ENCODE data around the gene PROM1. TPM values are rescaled to one million over a fixed set of nuclear protein-coding genes. Genes with fewer than 3 reads are reported as not detected.

Gene PROM1
- total and polyA plus RNA-seq, 7 donors, result 0.16 to 1.5 (median 0.84) TPM

GRCh38 chr4:15930314-15930713 is 153.5 kb downstream of the PROM1 start:
- 30 to 51% (median 35%) methylated on average over 7 of the region's 7 CpGs for WGBS, 3 donors
- Histone ChIP-seq H3K9me3 (no peaks in the 10 kb centered on the region), H3K27me3 (ENCODE audit: insufficient read depth in 3 of 3, low read length in 2 of 3) (peaks cover 0 to 2% (median 0%) of the 10 kb centered on the region in 3 donors), H3K4me3 (no peak overlapping the region), H3K4me1 (no peaks in the 10 kb centered on the region), H3K36me3 (ENCODE audit: insufficient read depth in 1 of 2, low read depth in 1 of 2) (no peaks in the 10 kb centered on the region), H3K27ac (no peak overlapping the region)
- ATAC-seq (peak in 1 of 4 donors; percentile 40), DNase-seq (peak in 1 of 2 donors; percentile 27)
- intact Hi-C loops (cut with DNase I), result no loop called here
- TF ChIP-seq CTCF (IDR thresholded peaks at IDR 0.05), result no peak

- 23 to 26% (median 23%) methylated on average over 3 of the region's 3 CpGs for WGBS, 3 donors
- no peak for TF ChIP-seq CTCF (IDR thresholded peaks at IDR 0.05)
- no peak for ATAC-seq
- DNase-seq, result no peak
- no peaks in the 10 kb centered on the region for H3K36me3 ChIP-seq (ENCODE audit: insufficient read depth in 1 of 2, low read depth in 1 of 2)
- no peaks in the 10 kb centered on the region for H3K9me3 ChIP-seq
- H3K27ac ChIP-seq, result no peak overlapping the region
- no peaks in the 10 kb centered on the region for H3K4me1 ChIP-seq
- H3K4me3 ChIP-seq, result no peak overlapping the region
- peaks cover 0 to 2% (median 0%) of the 10 kb centered on the region in 3 donors for H3K27me3 ChIP-seq (ENCODE audit: insufficient read depth in 3 of 3, low read length in 2 of 3)
- intact Hi-C loops (cut with DNase I), result no loop called here
Observed at GRCh38 chr4:15929540-15929939, 154.3 kb downstream of the PROM1 start.

- no peak for TF ChIP-seq CTCF (IDR thresholded peaks at IDR 0.05)
- peaks cover 0 to 2% (median 0%) of the 10 kb centered on the region in 3 donors for H3K27me3 ChIP-seq (ENCODE audit: insufficient read depth in 3 of 3, low read length in 2 of 3)
- H3K9me3 ChIP-seq, result no peaks in the 10 kb centered on the region
- WGBS, 3 donors, result 48 to 53% (median 53%) methylated on average over 5 of the region's 5 CpGs
- H3K4me3 ChIP-seq, result no peak overlapping the region
- DNase-seq, result no peak
- intact Hi-C loops (cut with DNase I), result no loop called here
- no peak overlapping the region for H3K27ac ChIP-seq
- no peak for ATAC-seq
- H3K36me3 ChIP-seq (ENCODE audit: insufficient read depth in 1 of 2, low read depth in 1 of 2), result no peaks in the 10 kb centered on the region
- no peaks in the 10 kb centered on the region for H3K4me1 ChIP-seq
Observed at GRCh38 chr4:15928883-15929282, 154.9 kb downstream of the PROM1 start.

GRCh38 chr4:15926486-15926885 is 157.3 kb downstream of the PROM1 start:
- ATAC-seq (no peak), DNase-seq (no peak)
- H3K9me3 ChIP-seq, result no peaks in the 10 kb centered on the region
- 61 to 67% (median 64%) methylated on average over 7 of the region's 7 CpGs for WGBS, 3 donors
- H3K27ac ChIP-seq, result no peak overlapping the region
- intact Hi-C loops (cut with DNase I), result no loop called here
- no peak for TF ChIP-seq CTCF (IDR thresholded peaks at IDR 0.05)
- H3K36me3 ChIP-seq (ENCODE audit: insufficient read depth in 1 of 2, low read depth in 1 of 2), result no peaks in the 10 kb centered on the region
- peaks cover 0 to 3% (median 0%) of the 10 kb centered on the region in 3 donors for H3K27me3 ChIP-seq (ENCODE audit: insufficient read depth in 3 of 3, low read length in 2 of 3)
- no peak overlapping the region for H3K4me3 ChIP-seq
- no peaks in the 10 kb centered on the region for H3K4me1 ChIP-seq

GRCh38 chr4:15925830-15926229 is 158.0 kb downstream of the PROM1 start:
- no peak overlapping the region for H3K27ac ChIP-seq
- no peak for ATAC-seq
- peaks cover 0 to 4% (median 0%) of the 10 kb centered on the region in 3 donors for H3K27me3 ChIP-seq (ENCODE audit: insufficient read depth in 3 of 3, low read length in 2 of 3)
- H3K36me3 ChIP-seq (ENCODE audit: insufficient read depth in 1 of 2, low read depth in 1 of 2), result no peaks in the 10 kb centered on the region
- intact Hi-C loops (cut with DNase I), result no loop called here
- no peaks in the 10 kb centered on the region for H3K9me3 ChIP-seq
- TF ChIP-seq CTCF (IDR thresholded peaks at IDR 0.05), result no peak
- H3K4me1 ChIP-seq, result no peaks in the 10 kb centered on the region
- no peak overlapping the region for H3K4me3 ChIP-seq
- WGBS, 3 donors, result 20 to 50% (median 42%) methylated on average over 3 of the region's 3 CpGs
- DNase-seq, result no peak
